K562 (cell line): Measurements from ENCODE around the gene CCR7. TPM values are rescaled to one million over a fixed set of nuclear protein-coding genes. Genes with fewer than 3 reads are reported as not detected.

Experiments used
- CBFA2T3 ChIP-seq: fragments of 450-650 bp; IDR thresholded peaks from 2 replicates; pipeline ENCODE4 v1.6.1; 2017
- CHD1 ChIP-seq: fragments of 200-600 bp; sonication (generic); IDR thresholded peaks from one replicate; pipeline ENCODE4 v1.6.1; 2012; ENCODE audit warnings: mild to moderate bottlenecking, moderate library complexity, low read length, inconsistent platforms
- CREM ChIP-seq: IDR thresholded peaks from 2 replicates; pipeline ENCODE4 v1.6.1; 2014; ENCODE audit warnings: antibody characterized with exemption, low read depth
- ETV6 ChIP-seq, 3 experiments: fragments of 150-350 bp in 1 of 3; sonication (generic) in 1 of 3; formaldehyde crosslinking in 1 of 3; IDR thresholded peaks; 2 replicates each; pipeline versions ENCODE4 v1.6.1 to v1.8.0; 2014 to 2022; ENCODE audit warnings: borderline replicate concordance in 2 of 3, low read depth in 2 of 3, antibody characterized with exemption in 1 of 3, low read length in 1 of 3, mild to moderate bottlenecking in 1 of 3, missing genetic modification reagents in 1 of 3
- EWSR1 ChIP-seq: fragments of 450-650 bp; IDR thresholded peaks from 2 replicates; pipeline ENCODE4 v1.6.1; 2018; ENCODE audit warnings: borderline replicate concordance, mild to moderate bottlenecking, low read depth, moderate library complexity; ENCODE audit not compliant: partially characterized antibody
- FOS ChIP-seq: IDR thresholded peaks from 3 replicates; pipeline ENCODE4 v1.6.1; 2011; ENCODE audit not compliant: insufficient read length; ENCODE audit errors: extremely low read depth
- HDAC3 ChIP-seq: fragments of 450-650 bp; IDR thresholded peaks from 2 replicates; pipeline ENCODE4 v1.6.1; 2018; ENCODE audit warnings: borderline replicate concordance, mild to moderate bottlenecking, moderate library complexity; ENCODE audit not compliant: partially characterized antibody
- HNRNPUL1 ChIP-seq: fragments of 200-400 bp; formaldehyde crosslinking; IDR thresholded peaks from 2 replicates; pipeline ENCODE4 v1.6.1; 2017; ENCODE audit warnings: low read length
- KAT2B ChIP-seq: IDR thresholded peaks from one replicate; pipeline ENCODE4 v1.6.1; 2012; ENCODE audit warnings: low read depth, mild to moderate bottlenecking, control low read depth, inconsistent platforms, low read length, moderate library complexity
- KDM4B ChIP-seq, 2 experiments: fragments of 450-650 bp in 1 of 2; sonication (generic) in 1 of 2; IDR thresholded peaks; 2 replicates each; pipeline ENCODE4 v1.6.1; 2016 to 2017; ENCODE audit warnings: borderline replicate concordance in 2 of 2, antibody characterized with exemption in 1 of 2, low read depth in 1 of 2, mild to moderate bottlenecking in 1 of 2
- KHSRP ChIP-seq: fragments of 450-650 bp; IDR thresholded peaks from 2 replicates; pipeline ENCODE4 v1.6.1; 2017
- KLF6 ChIP-seq: fragments of 250-450 bp; sonication (Bioruptor Pico); IDR thresholded peaks from 2 replicates; pipeline ENCODE4 v1.4.0; 2020; ENCODE audit warnings: mild to moderate bottlenecking, moderate library complexity, borderline replicate concordance
- PHF8 ChIP-seq: fragments of 200-600 bp; sonication (generic); IDR thresholded peaks from 2 replicates; pipeline ENCODE4 v1.6.1; 2012; ENCODE audit warnings: mixed run types, mild to moderate bottlenecking, inconsistent platforms, low read length, moderate library complexity, borderline replicate concordance
- POLR2AphosphoS2 ChIP-seq: IDR thresholded peaks from 2 replicates; pipeline ENCODE4 v1.6.1; 2012; ENCODE audit warnings: low read length, improper control_type of control experiment
- SRSF3 ChIP-seq: fragments of 200-400 bp; formaldehyde crosslinking; IDR thresholded peaks from 2 replicates; pipeline ENCODE4 v1.6.1; 2016; ENCODE audit warnings: mild to moderate bottlenecking, low read length, moderate library complexity; ENCODE audit not compliant: insufficient read depth
- TARDBP ChIP-seq: fragments of 450-650 bp; IDR thresholded peaks from 2 replicates; pipeline ENCODE4 v1.6.1; 2016
- TEAD1 ChIP-seq, 2 experiments: fragments of 450-650 bp in 1 of 2; sonication (generic) in 1 of 2; formaldehyde crosslinking; IDR thresholded peaks; 2 replicates each; pipeline versions ENCODE4 v1.4.0 to v1.8.0; 2020 to 2022; ENCODE audit warnings: mild to moderate bottlenecking in 2 of 2, missing genetic modification reagents in 1 of 2
- TFAM ChIP-seq: fragments of 250-450 bp; sonication (Bioruptor Pico); conservative IDR thresholded peaks from 2 replicates; pipeline ENCODE4 v1.5.0; 2021; ENCODE audit warnings: mild to moderate bottlenecking, moderate library complexity
- polyA plus RNA-seq, 8 experiments: library from polyadenylated mRNA; depleted of rRNA in 4 of 8; stranded (reverse) in 5 of 8; unstranded in 3 of 8; fragments of >200 nt; fragmentation: Nextera tagmentation in 2 of 8; fragmentation: Illumina TruSeq in 1 of 8; extraction: Ambion mirVana in 2 of 8; extraction: Trizol in 1 of 8; gene quantifications; 2 replicates each; pipeline versions ENCODE4 v1.2.1 to v1.2.3, GENCODE V29; 2011 to 2014; ENCODE audit warnings: inconsistent platforms in 1 of 8, missing spikeins in 1 of 8
- total RNA-seq, 7 experiments: library from RNA; depleted of rRNA in 6 of 7; stranded (reverse); fragments of >200 nt in 6 of 7; fragmentation: Illumina TruSeq in 2 of 7; extraction: Trizol in 2 of 7; gene quantifications; 2 replicates each; pipeline versions ENCODE4 v1.2.1 to v1.2.3, GENCODE V29; 2011 to 2021; ENCODE audit warnings: low replicate concordance in 1 of 7
- TF ChIP-seq, protein P1 (sequence below): fragments of 450-650 bp; IDR thresholded peaks from 2 replicates; pipeline ENCODE4 v1.6.1; 2016; ENCODE audit warnings: mild to moderate bottlenecking
- TF ChIP-seq, protein P2 (sequence below): fragments of 250-450 bp; sonication (Bioruptor Pico); IDR thresholded peaks from 2 replicates; pipeline ENCODE4 v1.5.0; 2020; ENCODE audit warnings: mild to moderate bottlenecking

CCR7 gene
- total and polyA plus RNA-seq, 9 of the 15 experiments (the other 6 are each of a cell fraction or from before 2014, with no cell fraction given): 0.14 to 1.4 (median 0.56) TPM

DNA sequence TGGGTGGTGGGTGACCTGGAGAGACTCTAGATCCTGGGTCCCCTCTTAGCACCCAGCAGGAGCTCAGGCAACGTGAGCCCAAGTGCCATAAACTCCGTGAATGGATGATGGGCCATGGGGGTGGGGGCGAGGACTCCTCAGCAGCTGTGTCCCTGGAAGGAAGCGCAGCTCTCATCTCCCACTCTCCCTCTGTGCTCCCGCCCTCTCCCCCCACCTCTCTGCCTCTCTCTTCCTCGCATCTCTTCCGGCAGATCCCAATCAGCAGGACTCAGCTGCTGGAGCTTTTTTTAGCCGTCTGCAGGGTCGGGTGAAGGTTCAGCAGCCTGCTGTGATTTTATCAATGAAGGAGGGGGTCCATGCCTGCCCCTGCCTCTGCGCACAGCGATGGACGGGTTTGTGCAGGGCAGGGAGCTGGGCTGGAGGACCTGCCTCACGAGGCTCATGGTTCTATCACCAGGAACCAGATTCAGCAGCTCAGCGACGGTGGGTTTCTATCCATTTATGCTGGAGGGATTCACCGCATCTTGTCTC is 8.3 kb downstream of the CCR7 start (continued):
- no peak for TF ChIP-seq TFAM (CRISPR knock-in tag)
- peak in 1 of 2 experiments; percentile 19; a peak in 1 of 4 replicates for TF ChIP-seq ETV6 (IDR thresholded peaks at IDR 0.05; ENCODE audit: borderline replicate concordance in 1 of 2, low read depth in 2 of 2, low read length in 1 of 2)
- no peak for TF ChIP-seq ETV6 (CRISPR knock-in tag; IDR thresholded peaks at IDR 0.05; ENCODE audit: borderline replicate concordance)
- TF ChIP-seq FOS: no peak
- TF ChIP-seq HDAC3: no peak
- TF ChIP-seq CBFA2T3: peak; percentile 92
- no peak for TF ChIP-seq KDM4B (IDR thresholded peaks at IDR 0.05; ENCODE audit: borderline replicate concordance in 2 of 2, low read depth in 1 of 2)
- TF ChIP-seq, protein P1, sequence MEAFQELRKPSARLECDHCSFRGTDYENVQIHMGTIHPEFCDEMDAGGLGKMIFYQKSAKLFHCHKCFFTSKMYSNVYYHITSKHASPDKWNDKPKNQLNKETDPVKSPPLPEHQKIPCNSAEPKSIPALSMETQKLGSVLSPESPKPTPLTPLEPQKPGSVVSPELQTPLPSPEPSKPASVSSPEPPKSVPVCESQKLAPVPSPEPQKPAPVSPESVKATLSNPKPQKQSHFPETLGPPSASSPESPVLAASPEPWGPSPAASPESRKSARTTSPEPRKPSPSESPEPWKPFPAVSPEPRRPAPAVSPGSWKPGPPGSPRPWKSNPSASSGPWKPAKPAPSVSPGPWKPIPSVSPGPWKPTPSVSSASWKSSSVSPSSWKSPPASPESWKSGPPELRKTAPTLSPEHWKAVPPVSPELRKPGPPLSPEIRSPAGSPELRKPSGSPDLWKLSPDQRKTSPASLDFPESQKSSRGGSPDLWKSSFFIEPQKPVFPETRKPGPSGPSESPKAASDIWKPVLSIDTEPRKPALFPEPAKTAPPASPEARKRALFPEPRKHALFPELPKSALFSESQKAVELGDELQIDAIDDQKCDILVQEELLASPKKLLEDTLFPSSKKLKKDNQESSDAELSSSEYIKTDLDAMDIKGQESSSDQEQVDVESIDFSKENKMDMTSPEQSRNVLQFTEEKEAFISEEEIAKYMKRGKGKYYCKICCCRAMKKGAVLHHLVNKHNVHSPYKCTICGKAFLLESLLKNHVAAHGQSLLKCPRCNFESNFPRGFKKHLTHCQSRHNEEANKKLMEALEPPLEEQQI: no peak
- no peak for TF ChIP-seq PHF8
- TF ChIP-seq HNRNPUL1: no peak
- no peak for TF ChIP-seq KAT2B
- TF ChIP-seq, protein P2, sequence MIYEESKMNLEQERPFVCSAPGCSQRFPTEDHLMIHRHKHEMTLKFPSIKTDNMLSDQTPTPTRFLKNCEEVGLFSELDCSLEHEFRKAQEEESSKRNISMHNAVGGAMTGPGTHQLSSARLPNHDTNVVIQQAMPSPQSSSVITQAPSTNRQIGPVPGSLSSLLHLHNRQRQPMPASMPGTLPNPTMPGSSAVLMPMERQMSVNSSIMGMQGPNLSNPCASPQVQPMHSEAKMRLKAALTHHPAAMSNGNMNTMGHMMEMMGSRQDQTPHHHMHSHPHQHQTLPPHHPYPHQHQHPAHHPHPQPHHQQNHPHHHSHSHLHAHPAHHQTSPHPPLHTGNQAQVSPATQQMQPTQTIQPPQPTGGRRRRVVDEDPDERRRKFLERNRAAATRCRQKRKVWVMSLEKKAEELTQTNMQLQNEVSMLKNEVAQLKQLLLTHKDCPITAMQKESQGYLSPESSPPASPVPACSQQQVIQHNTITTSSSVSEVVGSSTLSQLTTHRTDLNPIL (CRISPR knock-in tag): no peak
- TF ChIP-seq CREM: peak; percentile 46
- TF ChIP-seq CHD1: no peak
- no peak for TF ChIP-seq SRSF3
- no peak for TF ChIP-seq TARDBP
- TF ChIP-seq TEAD1 (CRISPR knock-in tag; IDR thresholded peaks at IDR 0.05): no peak
- no peak for TF ChIP-seq KLF6
- TF ChIP-seq POLR2AphosphoS2: no peak
- TF ChIP-seq KHSRP: no peak
- no peak for TF ChIP-seq EWSR1
